ENCODE measurements around the gene RBM19.

The RBM19 gene

DNA sequence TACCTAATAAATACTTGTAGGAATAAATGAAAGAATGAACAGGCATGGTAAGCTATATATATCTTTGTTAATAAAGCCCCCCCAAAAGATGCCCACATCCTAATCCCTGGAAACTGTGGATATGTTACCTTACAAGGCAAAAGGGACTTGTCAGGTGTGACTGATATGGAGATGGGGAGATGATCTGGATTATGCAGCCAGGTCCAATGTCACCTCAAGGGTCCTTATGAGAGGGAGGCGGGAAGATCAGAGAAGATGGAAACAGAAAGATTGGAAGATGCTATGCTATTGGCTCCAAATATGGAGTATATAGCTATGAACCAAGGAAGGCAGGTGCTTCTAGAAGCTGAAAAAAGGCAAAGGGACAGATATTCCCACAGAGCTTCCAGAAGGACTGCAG lies 3.4 kb downstream of the RBM19 start:
- H3K4me3 ChIP-seq (ENCODE audit: low read depth, low read length) = no peak overlapping the region
- TF ChIP-seq CTCF (IDR thresholded peaks at IDR 0.05; ENCODE audit: borderline replicate concordance, insufficient read depth, low read depth, low read length) = no peak

- no peak overlapping the region for H3K4me3 ChIP-seq (ENCODE audit: low read depth, low read length)
- TF ChIP-seq CTCF (IDR thresholded peaks at IDR 0.05; ENCODE audit: borderline replicate concordance, insufficient read depth, low read depth, low read length) = no peak
Measured at GRCh38 chr12:113961921-113962710, 4.0 kb downstream of the RBM19 start.

DNA sequence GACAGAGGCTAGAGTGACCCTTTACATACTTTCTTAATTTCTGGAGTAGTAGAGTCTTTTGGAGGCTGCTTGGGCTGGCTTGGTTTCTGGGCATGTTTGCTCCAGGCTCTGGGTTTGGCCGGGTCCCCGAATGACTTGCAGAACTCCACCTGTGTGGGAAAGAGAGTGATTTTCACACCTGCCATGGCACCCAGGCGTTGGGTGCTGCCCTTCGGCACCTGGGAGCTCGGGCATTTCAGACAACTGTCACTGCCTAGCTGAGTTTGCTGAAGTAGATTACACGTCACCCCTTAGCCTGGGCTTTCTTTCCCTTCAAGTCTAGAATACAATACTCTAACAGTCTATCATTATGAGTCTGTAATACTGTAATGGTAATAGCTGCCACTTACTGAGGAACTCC lies 6.1 kb downstream of the RBM19 start:
- no peak for TF ChIP-seq CTCF (IDR thresholded peaks at IDR 0.05; ENCODE audit: borderline replicate concordance, insufficient read depth, low read depth, low read length)
- H3K4me3 ChIP-seq (ENCODE audit: low read depth, low read length) = no peak overlapping the region

GRCh38 chr12:113959096-113959495 lies 7.0 kb downstream of the RBM19 start:
- TF ChIP-seq CTCF (IDR thresholded peaks at IDR 0.05; ENCODE audit: borderline replicate concordance, insufficient read depth, low read depth, low read length) = no peak
- no peak overlapping the region for H3K4me3 ChIP-seq (ENCODE audit: low read depth, low read length)

GRCh38 chr12:113958108-113958507 lies 8.0 kb downstream of the RBM19 start:
- H3K4me3 ChIP-seq (ENCODE audit: low read depth, low read length) = no peak overlapping the region
- no peak for TF ChIP-seq CTCF (IDR thresholded peaks at IDR 0.05; ENCODE audit: borderline replicate concordance, insufficient read depth, low read depth, low read length)

- TF ChIP-seq CTCF (IDR thresholded peaks at IDR 0.05; ENCODE audit: borderline replicate concordance, insufficient read depth, low read depth, low read length) = no peak
- H3K4me3 ChIP-seq (ENCODE audit: low read depth, low read length) = no peak overlapping the region
Measured at GRCh38 chr12:113957627-113958026, 8.5 kb downstream of the RBM19 start.
